ENCODE data around the gene EHMT1. TPM values are rescaled to one million over a fixed set of nuclear protein-coding genes. Genes with fewer than 3 reads are reported as not detected.

Gene EHMT1
- total and polyA plus RNA-seq, 2 experiments from 2014 or later: 46.0 to 47.7 TPM

DNA sequence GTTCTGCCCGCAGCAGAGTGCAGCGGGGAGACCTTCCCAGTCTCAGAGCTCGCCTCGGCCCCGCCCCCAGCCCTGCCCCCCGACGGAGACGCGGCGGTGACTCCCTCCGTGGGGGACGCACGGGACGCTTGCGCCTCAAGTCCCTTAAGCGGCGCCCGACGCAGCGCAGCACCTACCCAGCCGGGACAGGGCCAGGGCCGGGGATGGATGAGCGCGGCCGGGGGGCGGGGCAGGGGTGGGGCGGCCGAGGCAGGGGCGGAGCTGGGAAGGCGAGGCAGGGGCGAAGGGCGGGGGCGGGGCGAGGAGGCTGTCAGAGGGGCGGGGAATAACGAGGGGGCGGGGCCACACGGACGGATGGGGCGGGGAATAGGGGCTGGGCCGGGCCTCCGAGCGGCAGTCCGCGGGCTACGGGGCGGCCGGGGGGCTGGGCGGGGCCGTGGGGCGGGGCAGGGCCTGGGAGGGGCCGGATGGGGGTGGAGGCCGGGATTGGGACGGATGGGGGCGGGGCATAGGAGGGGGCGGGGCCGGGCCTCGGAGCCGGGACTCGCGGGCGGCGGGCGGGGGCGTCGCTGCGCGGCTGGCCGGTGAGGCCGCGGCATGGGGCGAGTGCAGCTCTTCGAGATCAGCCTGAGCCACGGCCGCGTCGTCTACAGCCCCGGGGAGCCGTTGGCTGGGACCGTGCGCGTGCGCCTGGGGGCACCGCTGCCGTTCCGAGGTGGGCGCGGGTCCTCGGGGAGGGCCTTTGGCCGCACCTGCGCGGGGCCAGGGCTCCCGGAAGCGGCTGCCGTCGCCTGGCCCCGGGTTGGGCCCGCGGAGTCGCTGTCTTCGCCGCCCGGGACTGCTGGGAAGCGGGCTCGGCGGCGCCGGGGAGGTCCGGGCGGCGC lies 13.4 kb upstream of the EHMT1 start, which contains the start of gene ARRDC1:
ARRDC1 (plus strand) TSS at position 566 of the 884 bp plus-strand sequence; CDS start at position 598, 32 bp downstream.
- 1% methylated on average over 15 of the region's 111 CpGs for WGBS (ENCODE audit: low lambda C conversion rate, missing lambda C conversion rate)

DNA sequence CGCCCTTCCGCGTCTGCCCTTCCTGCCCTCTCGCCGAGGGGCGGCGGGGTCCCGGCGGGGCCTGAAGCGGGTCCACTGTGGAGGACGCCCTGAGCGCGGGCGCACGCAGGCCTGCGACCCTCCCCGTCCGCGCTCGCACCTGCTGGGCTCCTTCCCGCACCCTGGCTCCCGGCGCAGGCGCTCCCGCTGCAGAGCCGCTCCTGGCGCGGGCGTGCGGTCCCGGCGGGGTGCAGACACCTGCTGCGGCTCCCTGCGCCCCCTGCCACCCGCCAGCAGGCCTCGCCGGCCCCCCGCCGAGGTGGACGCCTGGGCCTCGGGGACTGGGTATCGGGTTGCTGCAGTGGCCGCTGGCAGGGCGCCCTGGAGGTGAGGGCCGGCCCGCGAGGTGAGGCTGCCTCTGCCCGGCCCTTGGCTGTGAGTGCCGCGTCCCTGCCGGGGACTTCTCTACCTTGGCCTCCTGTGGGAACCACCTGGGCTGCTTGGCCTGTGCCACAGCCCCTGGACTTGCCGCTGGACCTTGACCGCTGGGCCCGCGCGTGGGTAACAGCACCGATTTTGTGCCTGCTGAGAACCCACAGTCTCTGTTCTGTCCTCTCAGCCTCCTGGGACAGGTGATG lies 12.7 kb upstream of the EHMT1 start:
- H4K20me1 ChIP-seq (ENCODE audit: insufficient read depth, poor library complexity, severe bottlenecking): peaks cover 20% of the 10 kb centered on the region
- H3K79me2 ChIP-seq: peaks cover 47% of the 10 kb centered on the region
- H3K4me2 ChIP-seq: peak overlapping the region; percentile 96
- 8% methylated on average over 27 of the region's 57 CpGs for WGBS (ENCODE audit: low lambda C conversion rate, missing lambda C conversion rate)
- no peaks in the 10 kb centered on the region for H3K27me3 ChIP-seq
- H3K9me2 ChIP-seq (replicated peaks; ENCODE audit: insufficient read depth): no peaks in the 10 kb centered on the region
- DNase-seq (ENCODE audit: low spot score): peak; percentile 62
- H3K4me3 ChIP-seq: peak overlapping the region; percentile 94
- peaks cover 27% of the 10 kb centered on the region for H3K4me1 ChIP-seq (ENCODE audit: insufficient read depth)
- TF ChIP-seq EZH2 (IDR thresholded peaks at IDR 0.05; ENCODE audit: borderline replicate concordance) (no peak), EZH2phosphoT487 (IDR thresholded peaks at IDR 0.05; ENCODE audit: low read depth, severe bottlenecking, unreplicated experiment) (no peak)
- TF ChIP-seq, protein P1, sequence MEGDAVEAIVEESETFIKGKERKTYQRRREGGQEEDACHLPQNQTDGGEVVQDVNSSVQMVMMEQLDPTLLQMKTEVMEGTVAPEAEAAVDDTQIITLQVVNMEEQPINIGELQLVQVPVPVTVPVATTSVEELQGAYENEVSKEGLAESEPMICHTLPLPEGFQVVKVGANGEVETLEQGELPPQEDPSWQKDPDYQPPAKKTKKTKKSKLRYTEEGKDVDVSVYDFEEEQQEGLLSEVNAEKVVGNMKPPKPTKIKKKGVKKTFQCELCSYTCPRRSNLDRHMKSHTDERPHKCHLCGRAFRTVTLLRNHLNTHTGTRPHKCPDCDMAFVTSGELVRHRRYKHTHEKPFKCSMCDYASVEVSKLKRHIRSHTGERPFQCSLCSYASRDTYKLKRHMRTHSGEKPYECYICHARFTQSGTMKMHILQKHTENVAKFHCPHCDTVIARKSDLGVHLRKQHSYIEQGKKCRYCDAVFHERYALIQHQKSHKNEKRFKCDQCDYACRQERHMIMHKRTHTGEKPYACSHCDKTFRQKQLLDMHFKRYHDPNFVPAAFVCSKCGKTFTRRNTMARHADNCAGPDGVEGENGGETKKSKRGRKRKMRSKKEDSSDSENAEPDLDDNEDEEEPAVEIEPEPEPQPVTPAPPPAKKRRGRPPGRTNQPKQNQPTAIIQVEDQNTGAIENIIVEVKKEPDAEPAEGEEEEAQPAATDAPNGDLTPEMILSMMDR (IDR thresholded peaks at IDR 0.05; ENCODE audit: poor library complexity): no peak
- H2AFZ ChIP-seq: no peak overlapping the region
- no peaks in the 10 kb centered on the region for H3K36me3 ChIP-seq (replicated peaks; ENCODE audit: insufficient read depth, low read depth)
- H3K27ac ChIP-seq: peak overlapping the region; percentile 99
- no peaks in the 10 kb centered on the region for H3K9me3 ChIP-seq (ENCODE audit: low read depth)

More for the DNA sequence above, 13.4 kb upstream of the EHMT1 start, which contains the start of gene ARRDC1:
- H4K20me1 ChIP-seq (ENCODE audit: insufficient read depth, poor library complexity, severe bottlenecking): peaks cover 20% of the 10 kb centered on the region
- peak within 1 kb of the TSS; percentile 96 for H3K4me2 ChIP-seq
- no peaks in the 10 kb centered on the region for H3K9me3 ChIP-seq (ENCODE audit: low read depth)
- peaks cover 39% of the 10 kb centered on the region for H3K79me2 ChIP-seq
- no peaks in the 10 kb centered on the region for H3K9me2 ChIP-seq (replicated peaks; ENCODE audit: insufficient read depth)
- TF ChIP-seq, protein P1 (IDR thresholded peaks at IDR 0.05; ENCODE audit: poor library complexity): no peak
- no peak for TF ChIP-seq EZH2 (IDR thresholded peaks at IDR 0.05; ENCODE audit: borderline replicate concordance)
- no peak for TF ChIP-seq EZH2phosphoT487 (IDR thresholded peaks at IDR 0.05; ENCODE audit: low read depth, severe bottlenecking, unreplicated experiment)
- peak; percentile 96 for DNase-seq (ENCODE audit: low spot score)
- no peaks in the 10 kb centered on the region for H3K27me3 ChIP-seq
- H3K27ac ChIP-seq: peak within 1 kb of the TSS; percentile 99
- peak within 1 kb of the TSS; percentile 94 for H3K4me3 ChIP-seq
- peaks cover 20% of the 10 kb centered on the region for H3K4me1 ChIP-seq (ENCODE audit: insufficient read depth)
- H2AFZ ChIP-seq: peak within 1 kb of the TSS; percentile 4
- no peaks in the 10 kb centered on the region for H3K36me3 ChIP-seq (replicated peaks; ENCODE audit: insufficient read depth, low read depth)

DNA sequence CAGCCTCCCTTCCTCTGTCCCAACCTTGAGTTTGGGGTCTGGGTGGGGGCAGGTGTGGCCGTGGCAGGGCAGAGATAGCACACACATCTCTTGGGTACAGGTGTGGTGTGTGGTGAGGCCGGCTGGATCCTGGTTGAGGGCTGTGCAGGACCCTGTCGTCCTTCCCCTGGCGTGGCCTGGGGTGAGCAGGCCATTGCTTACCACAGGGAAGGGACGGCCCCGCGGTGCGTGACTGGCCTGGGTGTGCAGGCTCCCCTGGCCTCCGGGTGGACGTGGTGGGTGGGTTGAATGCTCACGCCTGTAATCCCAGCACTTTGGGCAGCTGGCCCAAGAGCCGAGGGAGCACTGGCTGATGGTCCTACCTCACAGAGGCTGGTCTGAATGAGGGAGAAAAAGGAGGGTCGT lies 12.1 kb upstream of the EHMT1 start:
- peak overlapping the region; percentile 94 for H3K4me3 ChIP-seq
- no peaks in the 10 kb centered on the region for H3K27me3 ChIP-seq
- no peaks in the 10 kb centered on the region for H3K9me3 ChIP-seq (ENCODE audit: low read depth)
- no peaks in the 10 kb centered on the region for H3K9me2 ChIP-seq (replicated peaks; ENCODE audit: insufficient read depth)
- H3K36me3 ChIP-seq (replicated peaks; ENCODE audit: insufficient read depth, low read depth): no peaks in the 10 kb centered on the region
- 55% methylated on average over 13 of the region's 13 CpGs for WGBS (ENCODE audit: low lambda C conversion rate, missing lambda C conversion rate)
- H3K4me2 ChIP-seq: peak overlapping the region; percentile 96
- H4K20me1 ChIP-seq (ENCODE audit: insufficient read depth, poor library complexity, severe bottlenecking): peaks cover 20% of the 10 kb centered on the region
- TF ChIP-seq, protein P1 (IDR thresholded peaks at IDR 0.05; ENCODE audit: poor library complexity): no peak
- no peak for TF ChIP-seq EZH2 (IDR thresholded peaks at IDR 0.05; ENCODE audit: borderline replicate concordance)
- no peak for TF ChIP-seq EZH2phosphoT487 (IDR thresholded peaks at IDR 0.05; ENCODE audit: low read depth, severe bottlenecking, unreplicated experiment)
- H3K79me2 ChIP-seq: peaks cover 52% of the 10 kb centered on the region
- H2AFZ ChIP-seq: no peak overlapping the region
- DNase-seq (ENCODE audit: low spot score): no peak
- H3K4me1 ChIP-seq (ENCODE audit: insufficient read depth): peaks cover 33% of the 10 kb centered on the region
- peak overlapping the region; percentile 99 for H3K27ac ChIP-seq
